CD14-positive monocyte (primary cell): ENCODE results near the gene MIA. TPM values are rescaled to one million over a fixed set of nuclear protein-coding genes. Genes with fewer than 3 reads are reported as not detected.

Experiments
- DNase-seq, 3 donors: peaks; one replicate each; pipeline ENCODE4 v3.0.0-alpha.2; 2011 to 2022
- H2AFZ ChIP-seq: 2 replicates; pipeline ENCODE4 v1.6.0; 2012; ENCODE audit warnings: mild to moderate bottlenecking, low read depth, low read length, inconsistent platforms; ENCODE audit not compliant: insufficient read depth, poor library complexity, severe bottlenecking
- H3K27ac ChIP-seq, 2 donors: 1 replicate in 1 of 2; 2 replicates in 1 of 2; pipeline ENCODE4 v1.5.1; 2012 to 2013; ENCODE audit warnings: low read length in 2 of 2, control low read depth in 1 of 2, inconsistent platforms in 1 of 2, low read depth in 1 of 2, mild to moderate bottlenecking in 1 of 2
- H3K27me3 ChIP-seq, 2 donors: one replicate each; pipeline versions ENCODE4 v1.6.0 to v1.6.1; 2011 to 2013; ENCODE audit warnings: low read length in 2 of 2; ENCODE audit not compliant: control insufficient read depth in 2 of 2, insufficient read depth in 2 of 2
- H3K36me3 ChIP-seq, 2 donors: replicated peaks in 1 of 2; 1 replicate in 1 of 2; 2 replicates in 1 of 2; pipeline versions ENCODE4 v1.5.1 to v1.6.1; 2012 to 2013; ENCODE audit warnings: low read length in 2 of 2, control low read depth in 1 of 2, inconsistent platforms in 1 of 2, mild to moderate bottlenecking in 1 of 2; ENCODE audit not compliant: insufficient read depth in 2 of 2, control insufficient read depth in 1 of 2
- H3K4me1 ChIP-seq, 2 donors: 1 replicate in 1 of 2; 2 replicates in 1 of 2; pipeline versions ENCODE4 v1.5.1 to v1.6.1; 2012 to 2013; ENCODE audit warnings: low read length in 2 of 2, control low read depth in 1 of 2, inconsistent platforms in 1 of 2, mild to moderate bottlenecking in 1 of 2, moderate library complexity in 1 of 2; ENCODE audit not compliant: insufficient read depth in 2 of 2, control insufficient read depth in 1 of 2
- H3K4me2 ChIP-seq: replicated peaks from 2 replicates; pipeline ENCODE3; 2012; ENCODE audit warnings: low read length, moderate library complexity, mild to moderate bottlenecking; ENCODE audit not compliant: poor library complexity, severe bottlenecking; ENCODE audit errors: extremely low read depth
- H3K4me3 ChIP-seq, 3 experiments: fragments of 200-600 bp in 1 of 3; sonication (generic) in 1 of 3; replicated peaks in 1 of 3; 1 replicate in 2 of 3; 2 replicates in 1 of 3; pipeline ENCODE4 v1.5.1; 2011 to 2013; ENCODE audit warnings: low read length in 3 of 3, mild to moderate bottlenecking in 3 of 3, control low read depth in 2 of 3, low read depth in 2 of 3, inconsistent platforms in 1 of 3, moderate library complexity in 1 of 3
- H3K79me2 ChIP-seq: 2 replicates; pipeline ENCODE4 v1.6.0; 2012; ENCODE audit warnings: mild to moderate bottlenecking, control low read depth, inconsistent platforms, low read length, moderate library complexity; ENCODE audit not compliant: insufficient read depth
- H3K9ac ChIP-seq: 2 replicates; pipeline ENCODE4 v1.6.0; 2017; ENCODE audit warnings: low read length, mild to moderate bottlenecking; ENCODE audit not compliant: insufficient read depth, poor library complexity, severe bottlenecking
- H3K9me3 ChIP-seq, 2 donors: replicated peaks in 1 of 2; 1 replicate in 1 of 2; 2 replicates in 1 of 2; pipeline versions ENCODE4 v1.5.1 to v1.6.1; 2012 to 2013; ENCODE audit warnings: low read length in 2 of 2, control low read depth in 1 of 2; ENCODE audit not compliant: control insufficient read depth in 1 of 2, insufficient read depth in 1 of 2
- H4K20me1 ChIP-seq: 2 replicates; pipeline ENCODE4 v1.6.0; 2012; ENCODE audit warnings: mild to moderate bottlenecking, low read length, control low read depth, moderate library complexity; ENCODE audit not compliant: insufficient read depth
- H3K27ac Mint-ChIP-seq, 7 donors: one replicate each; pipeline ENCODE4 v1.8.0; 2020; ENCODE audit warnings: mild to moderate bottlenecking in 7 of 7, mixed read lengths in 7 of 7, moderate library complexity in 6 of 7, inconsistent platforms in 2 of 7
- H3K27me3 Mint-ChIP-seq, 3 donors: one replicate each; pipeline ENCODE4 v1.8.0; 2021 to 2022; ENCODE audit warnings: low read depth in 3 of 3, mild to moderate bottlenecking in 3 of 3, mixed read lengths in 3 of 3, moderate library complexity in 3 of 3, inconsistent platforms in 1 of 3
- H3K36me3 Mint-ChIP-seq, 2 donors: one replicate each; pipeline ENCODE4 v1.8.0; 2020; ENCODE audit warnings: mixed read lengths in 2 of 2, inconsistent platforms in 1 of 2, mild to moderate bottlenecking in 1 of 2
- H3K4me1 Mint-ChIP-seq: one replicate; pipeline ENCODE4 v1.8.0; 2020; ENCODE audit warnings: mild to moderate bottlenecking, mixed read lengths
- H3K4me3 Mint-ChIP-seq, 2 donors: one replicate each; pipeline ENCODE4 v1.8.0; 2020; ENCODE audit warnings: mild to moderate bottlenecking in 2 of 2, mixed read lengths in 2 of 2, moderate library complexity in 1 of 2
- H3K9me3 Mint-ChIP-seq, 7 donors: one replicate each; pipeline ENCODE4 v1.8.0; 2020 to 2022; ENCODE audit warnings: mixed read lengths in 7 of 7, mild to moderate bottlenecking in 6 of 7, moderate library complexity in 6 of 7, inconsistent platforms in 2 of 7
- CTCF ChIP-seq: fragments of 200-600 bp; IDR thresholded peaks from one replicate; pipeline ENCODE4 v1.8.0; 2022; ENCODE audit warnings: antibody characterized with exemption, mild to moderate bottlenecking
- WGBS: methylation state at CpG from one replicate; pipeline ENCODE4 v1.1.5; 2013; ENCODE audit warnings: missing lambda C conversion rate; ENCODE audit not compliant: insufficient coverage; 5-methylcytosine and 5-hydroxymethylcytosine counted together
- intact Hi-C, 2 donors: fragments of 100-400 bp; cut with micrococcal nuclease; formaldehyde crosslinking; loops; one replicate each; pipeline versions ENCODE4 v1.15.0 to v1.15.1; 2023
- polyA plus RNA-seq, 3 donors: library from polyadenylated mRNA; depleted of rRNA in 1 of 3; unstranded in 2 of 3; stranded (reverse) in 1 of 3; fragments of 300-500 nt in 2 of 3; fragments of >200 nt in 1 of 3; fragmentation: Illumina TruSeq in 2 of 3; gene quantifications; 1 replicate in 2 of 3; 2 replicates in 1 of 3; pipeline ENCODE4 v1.2.3, GENCODE V29; 2012 to 2021

Gene MIA
- polyA plus RNA-seq, 3 donors, result 0.47 TPM; not detected in 2

- peak within 1 kb of the TSS; percentile 86 for H3K9ac ChIP-seq
- Mint-ChIP-seq H3K4me3 (peak within 1 kb of the TSS; percentile 92 to 100), H3K27ac (peak within 1 kb of the TSS; percentile 99 to 100 (median 99)), H3K27me3 (peaks cover 0 to 5% (median 0%) of the 10 kb centered on the region in 3 donors), H3K9me3 (no peaks in the 10 kb centered on the region), H3K4me1 (peaks cover 66% of the 10 kb centered on the region), H3K36me3 (peaks cover 9 to 18% of the 10 kb centered on the region in 2 donors)
- H4K20me1 ChIP-seq, result peaks cover 9% of the 10 kb centered on the region
- peak within 1 kb of the TSS; percentile 47 to 76 (median 65) for H3K4me3 ChIP-seq
- peak within 1 kb of the TSS; percentile 92 to 98 for H3K27ac ChIP-seq
- H3K9me3 ChIP-seq, result no peaks in the 10 kb centered on the region
- peak; percentile 95 to 97 (median 96) for DNase-seq
- H3K36me3 ChIP-seq, result peaks cover under 1 to 6% of the 10 kb centered on the region in 2 donors
- H3K27me3 ChIP-seq, result no peaks in the 10 kb centered on the region
- H3K4me1 ChIP-seq, result peaks cover 74 to 78% of the 10 kb centered on the region in 2 donors
- H3K4me2 ChIP-seq, result peak within 1 kb of the TSS; percentile 85
- WGBS, result under 1% methylated on average over 43 of the region's 46 CpGs
- TF ChIP-seq CTCF, result no peak
- intact Hi-C loops, result loop anchor here (1.0 to 10.0 kb wide), 3 partner anchors 27 to 54 kb away; partner anchors contain the start of genes EGLN2 (in 1 of the 2) and RAB4B (in 1 of the 2)
- H3K79me2 ChIP-seq, result peaks cover 73% of the 10 kb centered on the region
- H2AFZ ChIP-seq, result peak within 1 kb of the TSS; percentile 75
Measured at GRCh38 chr19:40750874-40751537, 24.3 kb upstream of the MIA start, which contains the start of gene SNRPA. Gene SNRPA, plus strand, starts transcription at chr19:40751203. Its CDS starts 206 bp downstream, at chr19:40751409.

- intact Hi-C loops, result loop anchor here (5.0 to 10.0 kb wide), 2 partner anchors 45 to 52 kb away; partner anchors contain the start of gene EGLN2 (in 1 of the 2)
- no peak for DNase-seq
Measured at GRCh38 chr19:40752257-40752781, 23.0 kb upstream of the MIA start.

More at GRCh38 chr19:40752257-40752781, 23.0 kb upstream of the MIA start:
- WGBS, result 23% methylated on average over 6 of the region's 12 CpGs
- Histone ChIP-seq H3K4me1 (peaks cover 83 to 91% of the 10 kb centered on the region in 2 donors), H3K27me3 (no peaks in the 10 kb centered on the region), H3K36me3 (peaks cover 8 to 19% of the 10 kb centered on the region in 2 donors), H3K9ac (peak overlapping the region; percentile 86), H2AFZ (no peak overlapping the region), H3K4me3 (peak overlapping the region in 2 of 3 experiments; percentile 65 to 76), H4K20me1 (peaks cover 22% of the 10 kb centered on the region), H3K79me2 (peaks cover 82% of the 10 kb centered on the region), H3K9me3 (no peaks in the 10 kb centered on the region), H3K27ac (peak overlapping the region; percentile 92 to 98), H3K4me2 (peak overlapping the region; percentile 85)
- TF ChIP-seq CTCF, result no peak
- peak overlapping the region; percentile 92 to 100 for H3K4me3 Mint-ChIP-seq
- peaks cover 19 to 27% of the 10 kb centered on the region in 2 donors for H3K36me3 Mint-ChIP-seq
- H3K27me3 Mint-ChIP-seq, result peaks cover 0 to 5% (median 0%) of the 10 kb centered on the region in 3 donors
- peak overlapping the region; percentile 96 to 100 (median 99) for H3K27ac Mint-ChIP-seq
- H3K9me3 Mint-ChIP-seq, result no peaks in the 10 kb centered on the region
- H3K4me1 Mint-ChIP-seq, result peaks cover 74% of the 10 kb centered on the region
